GM19023 (cell line): ENCODE results near the gene S100PBP.
"Not testable (repeated sequence)": the region's sequence is repeated elsewhere in the genome, so short reads cannot be mapped to it uniquely, and the experiment has no call there.

Experiments
- ATAC-seq: cut with Tn5 transposase; IDR thresholded peaks from one replicate; pipeline ENCODE4 v1.9.1; 2021; ENCODE audit warnings: mild to moderate bottlenecking, moderate library complexity; ENCODE audit not compliant: unreplicated experiment

S100PBP gene

GRCh38 chr1:32784817-32785216, 32.6 kb upstream of the S100PBP start:
- ATAC-seq: no peak

- no peak for ATAC-seq
These were observed 30.6 kb upstream of the S100PBP start for GRCh38 chr1:32786856-32787255.

GRCh38 chr1:32789356-32789755, 28.1 kb upstream of the S100PBP start:
- not testable (repeated sequence) for ATAC-seq

- ATAC-seq: no peak
These were observed 25.6 kb upstream of the S100PBP start for GRCh38 chr1:32791881-32792280.

- not testable (repeated sequence) for ATAC-seq
These were observed 21.7 kb upstream of the S100PBP start for GRCh38 chr1:32795763-32796162.

- ATAC-seq: no peak
These were observed 20.0 kb upstream of the S100PBP start for GRCh38 chr1:32797456-32797855.

GRCh38 chr1:32798191-32798590, 19.3 kb upstream of the S100PBP start:
- ATAC-seq: no peak

- no peak for ATAC-seq
These were observed 18.6 kb upstream of the S100PBP start for GRCh38 chr1:32798679-32799416.

GRCh38 chr1:32801096-32801715, 16.2 kb upstream of the S100PBP start:
- no peak for ATAC-seq

GRCh38 chr1:32804460-32804859, 13.0 kb upstream of the S100PBP start:
- ATAC-seq: not testable (repeated sequence)

- no peak for ATAC-seq
These were observed 11.2 kb upstream of the S100PBP start for GRCh38 chr1:32806290-32806689.

- ATAC-seq: no peak
These were observed 10.4 kb upstream of the S100PBP start for GRCh38 chr1:32806910-32807523.

- no peak for ATAC-seq
These were observed 8.9 kb upstream of the S100PBP start for GRCh38 chr1:32808580-32808979.

GRCh38 chr1:32810358-32810757, 7.1 kb upstream of the S100PBP start:
- ATAC-seq: no peak

GRCh38 chr1:32811265-32811664, 6.2 kb upstream of the S100PBP start:
- no peak for ATAC-seq

GRCh38 chr1:32811917-32812316, 5.5 kb upstream of the S100PBP start:
- no peak for ATAC-seq

GRCh38 chr1:32813941-32814739, 3.3 kb upstream of the S100PBP start:
- no peak for ATAC-seq

- ATAC-seq: peak; percentile 11
These were observed 736 bp upstream of the S100PBP start for GRCh38 chr1:32816676-32817158.

GRCh38 chr1:32817815-32818786, 648 bp downstream of the S100PBP start:
- ATAC-seq: peak; percentile 13
